GM12878 (cell line): ENCODE results near the gene PRSS2.

ENCODE experiments used
- CEBPB ChIP-seq, 2 experiments: fragments of 150-350 bp in 1 of 2; IDR thresholded peaks; 2 replicates each; pipeline ENCODE4 v1.6.1; 2012 to 2014; ENCODE audit warnings: low read depth in 2 of 2, low read length in 2 of 2, borderline replicate concordance in 1 of 2, inconsistent platforms in 1 of 2
- CHD2 ChIP-seq: IDR thresholded peaks from 2 replicates; pipeline ENCODE4 v1.6.1; 2011; ENCODE audit warnings: low read depth, low read length, improper control_type of control experiment, borderline replicate concordance
- CREB1 ChIP-seq: IDR thresholded peaks from 2 replicates; pipeline ENCODE4 v1.6.1; 2012; ENCODE audit warnings: low read depth, mild to moderate bottlenecking, inconsistent platforms
- CTCF ChIP-seq, 3 experiments: IDR thresholded peaks in 2 of 3; conservative IDR thresholded peaks in 1 of 3; 2 replicates each; pipeline ENCODE4 v1.5.1; 2011; ENCODE audit warnings: low read depth in 3 of 3, low read length in 3 of 3, mild to moderate bottlenecking in 3 of 3, control low read depth in 2 of 3, moderate library complexity in 2 of 3, inconsistent platforms in 1 of 3, mixed read lengths in 1 of 3; ENCODE audit not compliant: control insufficient read depth in 2 of 3, insufficient read depth in 1 of 3; ENCODE audit errors: extremely low read depth in 1 of 3
- EZH2 ChIP-seq: IDR thresholded peaks from 2 replicates; pipeline ENCODE4 v1.6.1; 2012; ENCODE audit warnings: low read depth, mild to moderate bottlenecking, control low read depth, inconsistent platforms, low read length, borderline replicate concordance; ENCODE audit not compliant: control insufficient read depth
- FOXM1 ChIP-seq: IDR thresholded peaks from 2 replicates; pipeline ENCODE4 v1.6.1; 2012; ENCODE audit warnings: low read depth, mild to moderate bottlenecking, inconsistent platforms, low read length, moderate library complexity
- GATAD2B ChIP-seq: fragments of 450-650 bp; conservative IDR thresholded peaks from 2 replicates; pipeline ENCODE4 v1.6.1; 2017; ENCODE audit warnings: low read depth, mild to moderate bottlenecking, moderate library complexity
- MXI1 ChIP-seq: fragments of 150-350 bp; IDR thresholded peaks from 2 replicates; pipeline ENCODE4 v1.6.1; 2011; ENCODE audit warnings: low read depth, mild to moderate bottlenecking, inconsistent platforms, low read length, improper control_type of control experiment
- NFXL1 ChIP-seq: fragments of 450-650 bp; IDR thresholded peaks from 2 replicates; pipeline ENCODE4 v1.6.1; 2017; ENCODE audit warnings: antibody characterized with exemption, mild to moderate bottlenecking, borderline replicate concordance
- NR2C2 ChIP-seq: IDR thresholded peaks from 2 replicates; pipeline ENCODE4 v1.6.1; 2011; ENCODE audit warnings: borderline replicate concordance, low read depth; ENCODE audit not compliant: control insufficient read depth, insufficient read length
- POLR2A ChIP-seq: IDR thresholded peaks from 2 replicates; pipeline ENCODE4 v1.6.1; 2011; ENCODE audit warnings: low read depth, mild to moderate bottlenecking, low read length
- RBBP5 ChIP-seq: fragments of 200-600 bp; sonication (generic); conservative IDR thresholded peaks from 2 replicates; pipeline ENCODE4 v1.6.1; 2016

DNA sequence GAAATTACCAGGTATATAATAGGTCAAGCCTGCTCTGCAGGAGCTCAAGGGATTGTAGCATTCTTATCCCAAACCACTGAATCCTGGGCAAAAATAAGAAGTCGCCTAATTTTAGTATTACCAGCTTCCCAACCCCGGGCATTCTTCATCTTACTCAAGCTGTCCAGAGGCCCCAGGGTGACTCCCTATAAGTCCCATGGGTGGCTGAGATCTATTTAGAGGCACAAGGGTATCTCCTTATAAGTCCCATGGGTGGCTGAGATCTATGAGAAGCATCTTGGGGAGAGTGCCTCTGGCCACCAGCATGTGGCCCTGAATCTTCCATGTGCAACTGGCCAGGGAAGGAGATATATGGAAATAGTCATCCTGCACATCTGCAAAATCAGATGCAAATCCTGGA, 38.9 kb downstream of the PRSS2 start:
- TF ChIP-seq NR2C2: no peak
- TF ChIP-seq FOXM1: no peak
- no peak for TF ChIP-seq CEBPB (IDR thresholded peaks at IDR 0.05; ENCODE audit: borderline replicate concordance in 1 of 2, low read depth in 2 of 2, low read length in 2 of 2)
- no peak for TF ChIP-seq POLR2A
- TF ChIP-seq CHD2: no peak
- no peak for TF ChIP-seq CTCF (IDR thresholded peaks at IDR 0.05 in 2 of 3, conservative IDR thresholded peaks at IDR 0.05 in 1 of 3; ENCODE audit: control insufficient read depth in 2 of 3, extremely low read depth in 1 of 3, insufficient read depth in 1 of 3, low read depth in 3 of 3, low read length in 3 of 3)
- no peak for TF ChIP-seq RBBP5
- TF ChIP-seq EZH2: no peak
- no peak for TF ChIP-seq CREB1
- no peak for TF ChIP-seq NFXL1
- TF ChIP-seq GATAD2B: no peak
- TF ChIP-seq MXI1: no peak
